AG09309 (cell line): ENCODE measurements around the gene PLD5.

ENCODE experiments used
- DNase-seq: peaks from one replicate; pipeline ENCODE4 v3.0.0-alpha.2; 2010; ENCODE audit warnings: low read depth
- H3K4me3 ChIP-seq: 2 replicates; pipeline ENCODE4 v1.5.1; 2011; ENCODE audit warnings: mild to moderate bottlenecking, low read depth, low read length, moderate library complexity; ENCODE audit not compliant: control insufficient read depth
- TF ChIP-seq, protein P1 (sequence below): IDR thresholded peaks from 2 replicates; pipeline ENCODE4 v1.5.1; 2011; ENCODE audit warnings: mild to moderate bottlenecking, low read depth, low read length, inconsistent platforms; ENCODE audit not compliant: insufficient read depth, control insufficient read depth; ENCODE audit errors: missing control alignments

The PLD5 gene

DNA sequence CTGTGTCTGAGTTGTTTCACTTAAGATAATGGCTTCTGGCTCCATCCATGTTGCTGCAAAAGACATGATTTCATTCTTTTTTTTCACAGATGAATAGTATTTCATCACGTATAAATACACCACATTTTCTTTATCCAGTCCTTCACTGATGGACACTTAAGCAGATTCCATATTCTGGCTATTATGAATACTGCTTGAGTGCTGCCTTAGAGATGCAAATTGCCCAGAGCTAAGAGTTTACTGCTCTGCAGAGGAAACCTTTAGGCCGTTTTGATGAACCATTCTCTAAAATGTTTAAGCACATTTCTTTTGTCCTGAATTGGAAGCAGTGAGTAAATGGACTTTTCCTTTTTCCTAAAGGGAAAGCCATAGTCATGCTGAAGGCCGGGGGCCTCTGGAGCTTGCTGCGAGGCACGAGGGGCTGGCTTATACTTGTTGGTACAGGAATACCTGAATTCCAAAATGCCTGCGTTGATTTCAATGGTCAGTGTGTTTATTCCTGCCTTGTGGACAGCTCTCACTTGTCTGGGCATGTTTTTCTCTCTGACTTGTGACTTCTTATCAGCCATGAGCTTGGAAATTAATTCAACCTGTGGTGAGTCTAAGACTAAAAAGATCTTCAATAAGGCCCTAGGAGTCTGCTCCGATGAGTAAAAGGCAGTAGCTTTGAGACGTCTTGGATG lies 324.6 kb downstream of the PLD5 start:
- TF ChIP-seq, protein P1, sequence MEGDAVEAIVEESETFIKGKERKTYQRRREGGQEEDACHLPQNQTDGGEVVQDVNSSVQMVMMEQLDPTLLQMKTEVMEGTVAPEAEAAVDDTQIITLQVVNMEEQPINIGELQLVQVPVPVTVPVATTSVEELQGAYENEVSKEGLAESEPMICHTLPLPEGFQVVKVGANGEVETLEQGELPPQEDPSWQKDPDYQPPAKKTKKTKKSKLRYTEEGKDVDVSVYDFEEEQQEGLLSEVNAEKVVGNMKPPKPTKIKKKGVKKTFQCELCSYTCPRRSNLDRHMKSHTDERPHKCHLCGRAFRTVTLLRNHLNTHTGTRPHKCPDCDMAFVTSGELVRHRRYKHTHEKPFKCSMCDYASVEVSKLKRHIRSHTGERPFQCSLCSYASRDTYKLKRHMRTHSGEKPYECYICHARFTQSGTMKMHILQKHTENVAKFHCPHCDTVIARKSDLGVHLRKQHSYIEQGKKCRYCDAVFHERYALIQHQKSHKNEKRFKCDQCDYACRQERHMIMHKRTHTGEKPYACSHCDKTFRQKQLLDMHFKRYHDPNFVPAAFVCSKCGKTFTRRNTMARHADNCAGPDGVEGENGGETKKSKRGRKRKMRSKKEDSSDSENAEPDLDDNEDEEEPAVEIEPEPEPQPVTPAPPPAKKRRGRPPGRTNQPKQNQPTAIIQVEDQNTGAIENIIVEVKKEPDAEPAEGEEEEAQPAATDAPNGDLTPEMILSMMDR: no peak
- H3K4me3 ChIP-seq: no peak overlapping the region
- no peak for DNase-seq

DNA sequence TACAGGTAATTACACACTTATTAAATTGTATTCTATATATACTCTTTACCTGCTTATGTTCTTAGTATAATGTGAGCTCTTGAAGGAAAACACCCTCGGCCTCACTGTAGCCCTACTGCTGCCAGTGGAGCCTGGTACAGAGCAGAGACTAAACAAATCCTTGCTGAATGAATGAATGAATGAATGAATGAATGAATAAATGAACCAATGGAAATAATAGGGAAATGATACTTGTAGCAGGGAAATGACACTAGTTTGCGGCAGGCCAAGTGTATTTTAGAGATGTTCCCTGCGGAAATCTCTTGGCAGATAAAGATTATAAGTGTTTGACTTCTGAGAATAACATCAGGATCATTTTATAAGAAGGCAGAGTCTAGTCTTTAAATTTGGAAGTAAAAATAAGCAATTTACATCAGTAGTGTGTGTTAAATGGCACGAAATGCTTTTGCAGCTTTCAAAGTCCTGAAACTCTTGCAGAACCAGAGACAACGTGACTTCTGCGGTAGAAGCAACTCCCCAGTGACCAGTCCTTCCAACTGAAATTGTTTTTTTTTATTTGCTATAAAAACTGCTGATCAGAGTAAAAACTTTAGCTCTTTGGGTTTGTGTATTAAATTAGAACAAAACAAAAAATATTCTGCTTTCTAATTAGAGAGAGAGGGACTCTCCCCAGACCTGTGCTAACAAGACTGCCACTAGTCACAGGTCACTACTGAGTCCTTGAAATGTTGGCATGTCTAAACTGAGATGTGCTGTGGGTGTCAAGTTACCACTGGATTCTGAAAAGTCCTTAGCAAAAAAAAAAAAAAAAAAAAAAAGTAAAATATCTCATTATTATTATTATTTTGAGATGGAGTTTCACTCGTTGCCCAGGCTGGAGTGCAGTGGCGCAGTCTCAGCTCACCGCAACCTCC lies 326.3 kb downstream of the PLD5 start:
- no peak for DNase-seq
- TF ChIP-seq, protein P1: no peak

DNA sequence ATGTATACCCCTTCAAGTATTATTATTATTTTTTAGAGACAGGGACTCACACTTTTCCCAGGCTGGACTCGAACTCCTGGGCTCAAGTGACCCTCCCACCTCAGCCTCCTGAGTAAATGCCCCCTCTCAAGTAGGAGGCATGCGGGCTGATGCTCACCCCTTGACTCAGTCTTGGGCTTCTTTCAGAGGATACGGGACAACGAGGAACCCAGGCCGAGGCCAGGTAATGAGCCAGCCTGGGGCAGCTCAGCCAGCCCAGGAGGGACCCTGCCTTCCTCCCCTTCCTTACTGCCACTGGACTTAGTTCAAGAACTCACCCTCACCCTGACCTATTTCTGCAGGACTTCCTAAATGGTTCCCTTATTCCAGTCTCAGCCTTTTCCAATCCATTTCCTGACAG lies 327.6 kb downstream of the PLD5 start:
- H3K4me3 ChIP-seq: no peak overlapping the region
- DNase-seq: no peak
- TF ChIP-seq, protein P1: no peak

More for the DNA sequence above, 326.3 kb downstream of the PLD5 start:
- no peak overlapping the region for H3K4me3 ChIP-seq

DNA sequence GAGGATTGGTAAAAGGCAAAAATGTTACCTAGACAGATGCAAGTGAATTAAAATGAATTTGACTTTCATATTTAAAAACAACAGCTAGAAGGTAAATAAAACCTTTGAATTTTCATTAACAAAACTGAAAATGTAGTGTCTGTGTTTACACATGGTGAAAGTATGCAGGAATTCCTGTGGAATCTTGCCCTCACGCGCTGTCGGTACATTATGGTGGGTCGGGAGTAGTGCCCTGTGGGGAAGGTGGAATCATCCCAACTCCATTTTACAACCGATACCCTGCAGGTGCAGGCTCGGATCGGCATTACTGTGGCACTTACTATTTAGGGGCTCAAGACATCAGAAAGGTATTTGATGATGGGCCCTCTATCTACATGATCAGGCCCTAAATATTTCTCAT lies 328.4 kb downstream of the PLD5 start:
- H3K4me3 ChIP-seq: no peak overlapping the region
- TF ChIP-seq, protein P1: no peak
- DNase-seq: no peak

DNA sequence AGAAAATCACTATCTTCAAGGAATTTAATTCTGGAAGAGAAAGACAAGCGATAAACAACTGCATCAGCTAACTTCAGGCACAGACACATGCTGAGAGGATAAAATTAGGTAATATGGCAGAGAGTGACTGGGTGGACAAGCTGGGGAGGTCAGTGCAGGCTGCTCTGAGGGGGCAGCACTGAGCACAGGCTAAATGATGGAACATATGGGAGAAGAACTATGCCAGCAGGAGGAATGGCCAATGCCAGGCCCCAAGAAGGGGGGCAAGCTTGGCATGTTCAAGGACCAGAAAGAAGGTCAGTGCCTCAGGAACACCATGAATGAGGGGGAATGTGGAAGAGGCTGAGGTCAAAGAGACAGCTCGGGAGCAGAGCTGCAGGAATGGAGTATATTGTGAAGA lies 334.9 kb downstream of the PLD5 start:
- no peak for DNase-seq
- TF ChIP-seq, protein P1: no peak
- no peak overlapping the region for H3K4me3 ChIP-seq

DNA sequence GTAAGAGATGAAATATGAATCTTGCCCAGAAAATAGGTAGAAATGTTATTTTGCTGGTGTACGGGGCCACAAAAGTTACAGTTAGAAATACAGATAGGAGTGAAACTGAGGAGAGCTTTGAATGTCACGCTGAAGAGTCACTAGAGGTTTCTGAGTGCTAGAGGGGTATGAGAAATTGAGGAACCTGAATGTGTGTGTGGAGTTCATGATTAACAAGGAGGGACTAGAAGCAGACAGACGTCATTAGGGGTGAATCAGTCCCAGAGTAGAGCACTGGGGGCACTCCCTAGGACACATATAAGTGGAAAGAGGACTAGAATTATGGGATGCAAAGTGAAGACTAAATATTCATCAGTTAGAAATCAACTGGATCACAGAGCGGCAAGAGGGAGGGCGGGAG lies 336.7 kb downstream of the PLD5 start:
- H3K4me3 ChIP-seq: no peak overlapping the region
- DNase-seq: no peak
- TF ChIP-seq, protein P1: no peak
